Ishikawa (cell line): ENCODE results near the gene LPCAT1.

ENCODE experiments used
- EP300 ChIP-seq: IDR thresholded peaks from 2 replicates; pipeline ENCODE4 v1.6.1; 2012; ENCODE audit warnings: borderline replicate concordance
- YY1 ChIP-seq: IDR thresholded peaks from 2 replicates; pipeline ENCODE4 v1.6.1; 2012; ENCODE audit warnings: low read depth
- TF ChIP-seq, protein P1 (sequence below): IDR thresholded peaks from 2 replicates; pipeline ENCODE4 v1.6.1; 2012

DNA sequence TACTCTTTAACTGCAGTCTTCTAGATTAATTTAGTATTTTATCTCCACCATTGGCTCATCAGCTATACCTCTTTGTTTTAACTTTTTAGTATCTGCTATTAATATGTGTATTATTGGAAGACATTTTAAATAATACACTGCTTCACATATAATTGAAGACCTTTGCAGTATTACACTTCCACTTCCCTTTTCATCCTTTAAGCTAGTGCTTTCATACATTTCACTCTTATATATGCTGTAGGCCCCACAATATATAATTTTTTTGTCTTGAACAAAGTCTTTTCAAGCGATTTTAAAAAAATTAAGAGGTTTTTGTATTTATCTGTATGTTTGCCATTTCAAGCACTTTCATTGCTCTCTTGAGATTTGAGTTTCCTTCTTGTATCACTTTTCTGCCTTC is 8.6 kb upstream of the LPCAT1 start:
- TF ChIP-seq EP300 (no peak), YY1 (no peak)
- TF ChIP-seq, protein P1, sequence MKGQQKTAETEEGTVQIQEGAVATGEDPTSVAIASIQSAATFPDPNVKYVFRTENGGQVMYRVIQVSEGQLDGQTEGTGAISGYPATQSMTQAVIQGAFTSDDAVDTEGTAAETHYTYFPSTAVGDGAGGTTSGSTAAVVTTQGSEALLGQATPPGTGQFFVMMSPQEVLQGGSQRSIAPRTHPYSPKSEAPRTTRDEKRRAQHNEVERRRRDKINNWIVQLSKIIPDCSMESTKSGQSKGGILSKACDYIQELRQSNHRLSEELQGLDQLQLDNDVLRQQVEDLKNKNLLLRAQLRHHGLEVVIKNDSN = no peak
